ENCODE data around the gene PPP1R36. TPM values are rescaled to one million over a fixed set of nuclear protein-coding genes. Genes with fewer than 3 reads are reported as not detected.
"Not testable (repeated sequence)": the region's sequence is repeated elsewhere in the genome, so short reads cannot be mapped to it uniquely, and the experiment has no call there.

The PPP1R36 gene
- total RNA-seq, 4 donors from 2014 or later, result 1.3 to 2.8 (median 1.9) TPM; not detected in 1

DNA sequence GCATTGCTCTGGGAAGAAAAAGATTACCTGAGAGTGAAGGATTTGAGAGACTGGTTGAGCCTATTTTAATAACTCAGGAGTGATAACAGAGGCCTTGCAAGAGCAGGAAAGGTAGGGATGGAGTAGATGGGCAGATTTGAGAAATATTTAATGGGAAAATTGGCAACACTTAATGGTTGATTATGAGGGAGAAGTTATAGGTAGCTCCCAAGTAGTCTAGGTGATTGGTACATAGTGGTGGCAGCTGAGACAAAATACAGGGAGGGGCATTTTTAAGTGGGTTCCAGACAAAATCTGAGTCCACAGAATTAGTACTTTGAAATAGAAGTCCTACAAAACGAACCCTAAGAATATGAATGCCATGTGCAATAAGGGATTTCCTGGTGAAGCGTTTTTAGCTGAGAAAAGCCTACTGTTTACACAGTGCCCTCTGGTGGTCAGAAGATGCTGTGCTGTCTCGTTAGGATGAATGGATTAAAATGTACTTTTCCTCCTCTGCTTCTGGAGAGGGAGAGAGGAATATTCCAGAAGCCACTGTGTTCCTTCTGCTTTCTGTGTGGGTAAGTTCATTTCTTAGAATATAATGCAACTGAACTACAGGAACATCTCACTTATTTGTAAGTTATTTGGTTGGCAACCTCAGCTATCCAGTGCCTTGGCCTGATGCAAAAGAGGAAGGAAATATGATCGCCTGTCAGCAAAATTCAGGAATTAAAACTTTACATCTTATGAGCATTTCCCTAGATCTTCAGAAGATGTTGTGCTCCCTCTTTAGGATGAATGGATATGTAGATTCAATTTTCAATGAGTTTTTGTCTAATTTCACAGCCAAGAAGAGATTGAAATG, 38.7 kb upstream of the PPP1R36 start:
- H3K36me3 ChIP-seq, result no peaks in the 10 kb centered on the region

GRCh38 chr14:64513271-64513670, 36.5 kb upstream of the PPP1R36 start:
- Histone ChIP-seq H3K27ac (no peak overlapping the region), H3K9me3 (no peaks in the 10 kb centered on the region), H3K4me1 (peaks cover 12 to 78% (median 13%) of the 10 kb centered on the region in 3 donors), H3K36me3 (no peaks in the 10 kb centered on the region), H3K4me3 (no peak overlapping the region), H3K27me3 (no peaks in the 10 kb centered on the region)
- 87 to 100% methylated on average over 2 of the region's 2 CpGs for WGBS, 2 donors (ENCODE audit: low coverage in 1 of 2)
- TF ChIP-seq EP300 (IDR thresholded peaks at IDR 0.05) (no peak), POLR2A (IDR thresholded peaks at IDR 0.05) (no peak), CTCF (IDR thresholded peaks at IDR 0.05) (no peak), POLR2AphosphoS5 (IDR thresholded peaks at IDR 0.05) (no peak)
- no peak for ATAC-seq

More for the DNA sequence above, 38.7 kb upstream of the PPP1R36 start:
- Histone ChIP-seq H3K4me3 (no peak overlapping the region), H3K9me3 (no peaks in the 10 kb centered on the region), H3K27ac (peak overlapping the region; percentile 7 to 41 (median 24)), H3K27me3 (no peaks in the 10 kb centered on the region), H3K4me1 (peaks cover 12 to 95% (median 19%) of the 10 kb centered on the region in 3 donors)
- ATAC-seq, result peak; percentile 69
- WGBS, 2 donors (ENCODE audit: low coverage in 1 of 2), result 0 to 16% methylated on average over 3 to 4 of the region's 4 CpGs
- TF ChIP-seq CTCF (IDR thresholded peaks at IDR 0.05) (peak; percentile 83 to 92 (median 88)), POLR2AphosphoS5 (IDR thresholded peaks at IDR 0.05) (peak; percentile 33), EP300 (IDR thresholded peaks at IDR 0.05) (no peak)

DNA sequence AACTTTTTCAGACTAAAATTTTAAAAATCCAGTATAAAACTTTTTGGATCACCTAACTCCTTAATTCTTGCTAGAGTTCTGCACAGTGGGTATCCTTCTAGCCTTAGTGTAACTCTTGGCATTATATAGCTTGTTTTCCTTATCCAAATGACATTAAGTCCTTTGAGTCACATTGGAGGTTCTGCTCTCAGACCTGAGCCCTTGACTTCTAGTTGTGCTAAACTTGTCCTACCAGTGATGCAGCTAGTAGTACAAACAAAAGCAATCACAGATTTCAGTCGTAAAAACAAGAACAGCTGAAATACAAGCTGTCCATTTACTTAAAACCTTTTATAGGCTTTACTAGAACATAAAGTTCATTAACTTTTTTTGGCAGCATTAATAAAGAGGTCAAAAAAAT, 34.7 kb upstream of the PPP1R36 start:
- Histone ChIP-seq H3K36me3 (no peaks in the 10 kb centered on the region), H3K4me1 (peaks cover 12 to 65% (median 13%) of the 10 kb centered on the region in 3 donors), H3K27ac (no peak overlapping the region), H3K27me3 (no peaks in the 10 kb centered on the region), H3K9me3 (no peaks in the 10 kb centered on the region), H3K4me3 (no peak overlapping the region)
- ATAC-seq, result no peak
- TF ChIP-seq CTCF (IDR thresholded peaks at IDR 0.05) (no peak), EP300 (IDR thresholded peaks at IDR 0.05) (no peak), POLR2A (IDR thresholded peaks at IDR 0.05) (no peak), POLR2AphosphoS5 (IDR thresholded peaks at IDR 0.05) (no peak)
- WGBS, 2 donors (ENCODE audit: low coverage in 1 of 2), result 18 to 38% methylated on average over 1 of the region's 1 CpG

DNA sequence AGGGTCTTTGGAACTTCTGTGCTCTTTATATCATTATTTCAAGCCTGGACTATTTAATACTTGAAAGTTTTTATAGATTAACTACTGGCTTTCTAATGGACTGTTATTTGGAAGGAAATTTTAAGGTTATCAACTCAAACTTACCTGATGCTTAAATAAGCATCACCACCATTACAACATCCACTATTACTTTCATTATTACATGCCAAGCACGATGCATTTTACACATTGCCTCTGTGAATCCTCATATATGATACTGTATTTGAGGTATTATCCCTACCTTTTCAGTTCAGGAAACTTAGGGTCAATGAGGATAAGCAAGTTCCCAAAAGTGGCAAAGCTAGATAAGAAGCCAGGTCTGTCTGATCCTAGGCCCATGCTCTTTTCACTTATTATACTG, 32.8 kb upstream of the PPP1R36 start:
- Histone ChIP-seq H3K27ac (no peak overlapping the region), H3K36me3 (peaks cover 0 to 8% of the 10 kb centered on the region in 2 donors), H3K4me1 (peaks cover 4 to 54% (median 6%) of the 10 kb centered on the region in 3 donors), H3K9me3 (no peaks in the 10 kb centered on the region), H3K4me3 (no peak overlapping the region), H3K27me3 (no peaks in the 10 kb centered on the region)
- WGBS, 2 donors (ENCODE audit: low coverage in 1 of 2), result 86 to 100% methylated on average over 1 of the region's 1 CpG
- TF ChIP-seq EP300 (IDR thresholded peaks at IDR 0.05) (no peak), POLR2A (IDR thresholded peaks at IDR 0.05) (no peak), CTCF (IDR thresholded peaks at IDR 0.05) (no peak), POLR2AphosphoS5 (IDR thresholded peaks at IDR 0.05) (no peak)
- ATAC-seq, result no peak

DNA sequence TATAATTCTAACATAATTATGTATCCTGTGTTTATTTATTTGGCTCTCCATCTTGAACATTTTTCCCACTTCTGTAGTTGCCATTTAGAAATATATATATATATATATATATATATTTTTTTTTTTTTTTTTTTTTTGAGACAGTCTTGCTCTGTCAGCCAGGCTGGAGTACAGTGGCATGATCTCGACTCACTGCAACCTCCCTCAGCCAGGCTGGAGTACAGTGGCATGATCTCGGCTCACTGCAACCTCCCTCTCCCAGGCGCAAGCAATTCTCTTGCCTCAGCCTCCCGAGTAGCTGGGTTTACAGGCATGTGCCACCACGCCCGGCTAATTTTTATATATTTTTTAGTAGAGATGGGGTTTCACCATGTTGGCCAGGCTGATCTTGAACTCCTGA, 32.1 kb upstream of the PPP1R36 start:
- WGBS, 2 donors (ENCODE audit: low coverage in 1 of 2), result 80% methylated on average over 1 of the region's 6 CpGs; no CpG with 5 or more reads in 1 of the 2 donors
- H3K27me3 ChIP-seq, H3K4me3 ChIP-seq, H3K9me3 ChIP-seq, ATAC-seq, H3K27ac ChIP-seq: not testable (repeated sequence)
- H3K36me3 ChIP-seq, result peaks cover 0 to 15% of the 10 kb centered on the region in 2 donors
- H3K4me1 ChIP-seq, result peaks cover 3 to 48% (median 6%) of the 10 kb centered on the region in 3 donors
